ENCODE results near the gene TBC1D2B.

Gene TBC1D2B

DNA sequence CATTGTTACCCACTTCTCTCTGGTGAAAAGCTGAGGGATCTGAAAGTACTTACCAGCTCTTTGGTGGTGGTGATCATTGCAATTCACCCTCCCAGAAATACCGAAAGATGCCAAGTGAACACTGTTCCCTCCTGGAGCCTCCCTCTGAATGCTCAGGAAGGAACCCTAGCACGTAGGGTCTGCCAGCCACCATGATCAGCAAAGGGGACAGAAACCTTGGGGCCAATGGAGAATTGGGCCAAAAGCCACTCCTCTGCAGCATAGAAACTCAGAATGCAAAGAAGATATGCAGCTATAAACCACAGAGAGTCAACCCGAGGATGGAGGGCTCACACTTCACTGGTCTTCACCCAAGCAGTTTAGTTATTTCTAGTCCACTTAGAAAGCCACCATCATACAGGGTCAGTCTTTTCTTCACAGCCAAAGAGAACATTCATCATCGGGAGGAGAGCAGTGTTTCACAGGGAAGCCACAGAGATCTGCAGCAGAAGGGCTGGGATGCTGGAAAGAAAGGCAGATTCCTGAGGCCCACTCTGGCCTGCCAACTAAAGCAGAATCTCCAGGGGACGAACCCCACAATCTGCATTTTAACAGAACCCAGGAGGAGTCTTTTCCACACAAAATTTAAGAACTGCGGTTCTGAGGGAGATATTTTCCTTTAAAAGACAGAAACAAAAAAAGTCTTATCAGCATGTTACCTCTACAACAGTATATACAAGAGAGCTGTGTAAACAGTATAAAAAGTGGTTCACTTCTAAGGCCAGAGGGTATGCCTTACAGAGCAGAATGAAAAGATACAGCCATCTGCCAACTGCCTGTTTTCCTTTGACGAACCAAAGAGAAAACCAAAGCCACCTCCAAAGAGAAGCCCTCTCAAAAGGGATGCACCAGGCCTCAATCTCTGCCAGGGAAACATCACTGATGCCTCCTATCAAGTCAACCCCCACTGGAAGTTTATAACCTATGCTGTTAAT lies 11.3 kb downstream of the TBC1D2B start:
- H3K4me3 ChIP-seq (replicated peaks; ENCODE audit: insufficient read depth, low read length), result no peak overlapping the region

DNA sequence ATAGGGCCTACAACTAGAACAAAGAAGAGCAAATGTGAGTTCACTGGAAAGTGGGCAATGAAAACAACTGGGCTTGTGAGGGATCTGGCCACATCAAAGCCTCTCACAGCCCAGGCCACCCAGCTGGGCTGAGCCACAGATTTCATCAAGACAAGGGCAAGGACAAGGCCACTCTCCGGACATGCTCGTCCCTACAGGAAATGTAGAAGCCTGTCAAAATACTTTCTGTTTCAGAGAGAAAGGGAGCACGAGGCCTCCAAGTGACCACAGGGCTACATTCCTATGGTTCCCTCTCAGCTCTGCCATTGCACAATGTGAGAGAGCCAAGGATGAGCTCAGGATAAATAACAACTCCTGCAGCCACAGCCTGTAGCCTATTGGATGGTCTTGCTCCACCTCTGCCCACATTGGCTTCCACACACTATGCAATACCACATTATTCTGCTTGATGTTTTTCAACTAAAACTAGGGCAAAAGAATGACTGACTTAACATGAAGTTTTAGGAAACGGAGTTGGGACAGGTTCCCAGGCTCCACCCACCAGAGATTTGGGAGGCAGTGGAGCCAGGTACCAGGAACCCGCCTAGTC lies 12.1 kb downstream of the TBC1D2B start:
- peak in 1 of 2 experiments; percentile 78 for DNase-seq (ENCODE audit: low read depth in 1 of 2, low spot score in 1 of 2)
- Histone ChIP-seq H3K27ac (replicated peaks) (peak overlapping the region; percentile 64), H3K4me3 (replicated peaks; ENCODE audit: insufficient read depth, low read length) (no peak overlapping the region), H3K27me3 (ENCODE audit: insufficient read depth, poor library complexity, severe bottlenecking) (no peaks in the 10 kb centered on the region)
- no peak for TF ChIP-seq POLR2AphosphoS5 (IDR thresholded peaks at IDR 0.05; ENCODE audit: low read depth)
- no peak for TF ChIP-seq GABPA (IDR thresholded peaks at IDR 0.05; ENCODE audit: low read depth)
- TF ChIP-seq SPI1 (IDR thresholded peaks at IDR 0.05; ENCODE audit: borderline replicate concordance, low read depth), result no peak
- TF ChIP-seq, protein P1, sequence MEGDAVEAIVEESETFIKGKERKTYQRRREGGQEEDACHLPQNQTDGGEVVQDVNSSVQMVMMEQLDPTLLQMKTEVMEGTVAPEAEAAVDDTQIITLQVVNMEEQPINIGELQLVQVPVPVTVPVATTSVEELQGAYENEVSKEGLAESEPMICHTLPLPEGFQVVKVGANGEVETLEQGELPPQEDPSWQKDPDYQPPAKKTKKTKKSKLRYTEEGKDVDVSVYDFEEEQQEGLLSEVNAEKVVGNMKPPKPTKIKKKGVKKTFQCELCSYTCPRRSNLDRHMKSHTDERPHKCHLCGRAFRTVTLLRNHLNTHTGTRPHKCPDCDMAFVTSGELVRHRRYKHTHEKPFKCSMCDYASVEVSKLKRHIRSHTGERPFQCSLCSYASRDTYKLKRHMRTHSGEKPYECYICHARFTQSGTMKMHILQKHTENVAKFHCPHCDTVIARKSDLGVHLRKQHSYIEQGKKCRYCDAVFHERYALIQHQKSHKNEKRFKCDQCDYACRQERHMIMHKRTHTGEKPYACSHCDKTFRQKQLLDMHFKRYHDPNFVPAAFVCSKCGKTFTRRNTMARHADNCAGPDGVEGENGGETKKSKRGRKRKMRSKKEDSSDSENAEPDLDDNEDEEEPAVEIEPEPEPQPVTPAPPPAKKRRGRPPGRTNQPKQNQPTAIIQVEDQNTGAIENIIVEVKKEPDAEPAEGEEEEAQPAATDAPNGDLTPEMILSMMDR (IDR thresholded peaks at IDR 0.05; ENCODE audit: insufficient read depth, low read length), result no peak
- TF ChIP-seq, protein P2, sequence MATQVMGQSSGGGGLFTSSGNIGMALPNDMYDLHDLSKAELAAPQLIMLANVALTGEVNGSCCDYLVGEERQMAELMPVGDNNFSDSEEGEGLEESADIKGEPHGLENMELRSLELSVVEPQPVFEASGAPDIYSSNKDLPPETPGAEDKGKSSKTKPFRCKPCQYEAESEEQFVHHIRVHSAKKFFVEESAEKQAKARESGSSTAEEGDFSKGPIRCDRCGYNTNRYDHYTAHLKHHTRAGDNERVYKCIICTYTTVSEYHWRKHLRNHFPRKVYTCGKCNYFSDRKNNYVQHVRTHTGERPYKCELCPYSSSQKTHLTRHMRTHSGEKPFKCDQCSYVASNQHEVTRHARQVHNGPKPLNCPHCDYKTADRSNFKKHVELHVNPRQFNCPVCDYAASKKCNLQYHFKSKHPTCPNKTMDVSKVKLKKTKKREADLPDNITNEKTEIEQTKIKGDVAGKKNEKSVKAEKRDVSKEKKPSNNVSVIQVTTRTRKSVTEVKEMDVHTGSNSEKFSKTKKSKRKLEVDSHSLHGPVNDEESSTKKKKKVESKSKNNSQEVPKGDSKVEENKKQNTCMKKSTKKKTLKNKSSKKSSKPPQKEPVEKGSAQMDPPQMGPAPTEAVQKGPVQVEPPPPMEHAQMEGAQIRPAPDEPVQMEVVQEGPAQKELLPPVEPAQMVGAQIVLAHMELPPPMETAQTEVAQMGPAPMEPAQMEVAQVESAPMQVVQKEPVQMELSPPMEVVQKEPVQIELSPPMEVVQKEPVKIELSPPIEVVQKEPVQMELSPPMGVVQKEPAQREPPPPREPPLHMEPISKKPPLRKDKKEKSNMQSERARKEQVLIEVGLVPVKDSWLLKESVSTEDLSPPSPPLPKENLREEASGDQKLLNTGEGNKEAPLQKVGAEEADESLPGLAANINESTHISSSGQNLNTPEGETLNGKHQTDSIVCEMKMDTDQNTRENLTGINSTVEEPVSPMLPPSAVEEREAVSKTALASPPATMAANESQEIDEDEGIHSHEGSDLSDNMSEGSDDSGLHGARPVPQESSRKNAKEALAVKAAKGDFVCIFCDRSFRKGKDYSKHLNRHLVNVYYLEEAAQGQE (IDR thresholded peaks at IDR 0.05; ENCODE audit: insufficient replicate concordance, low read depth), result no peak

More for the DNA sequence above, 11.3 kb downstream of the TBC1D2B start:
- Histone ChIP-seq H3K27me3 (ENCODE audit: insufficient read depth, poor library complexity, severe bottlenecking) (no peaks in the 10 kb centered on the region), H3K27ac (replicated peaks) (peak overlapping the region; percentile 64; the same call in 1 of the 2 replicates)
- TF ChIP-seq SPI1 (IDR thresholded peaks at IDR 0.05; ENCODE audit: borderline replicate concordance, low read depth) (no peak), GABPA (IDR thresholded peaks at IDR 0.05; ENCODE audit: low read depth) (no peak)
- TF ChIP-seq, protein P1 (IDR thresholded peaks at IDR 0.05; ENCODE audit: insufficient read depth, low read length), result no peak
- DNase-seq (ENCODE audit: low read depth in 1 of 2, low spot score in 1 of 2), result no peak

DNA sequence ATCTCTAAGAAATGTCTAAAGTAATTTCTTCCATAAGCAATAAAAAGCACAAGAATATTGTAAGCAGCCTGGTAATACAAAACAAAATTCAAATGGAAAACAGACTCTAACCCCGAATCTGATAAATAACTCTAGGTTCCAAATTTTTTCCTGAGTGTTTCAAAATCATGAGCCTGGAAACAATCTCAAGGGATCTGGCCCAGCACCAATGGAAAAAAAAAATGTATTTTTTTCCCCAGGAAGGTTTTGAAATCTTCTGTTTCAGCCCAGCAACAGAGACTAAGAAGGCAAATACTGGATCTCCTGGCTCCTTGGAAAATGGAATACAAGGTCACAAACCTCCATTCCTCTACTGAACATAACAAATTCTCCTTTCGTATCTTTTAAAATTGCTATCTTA lies 13.0 kb downstream of the TBC1D2B start:
- Histone ChIP-seq H3K27me3 (ENCODE audit: insufficient read depth, poor library complexity, severe bottlenecking) (no peaks in the 10 kb centered on the region), H3K27ac (replicated peaks) (peak overlapping the region; percentile 64), H3K4me3 (replicated peaks; ENCODE audit: insufficient read depth, low read length) (no peak overlapping the region)
- no peak for TF ChIP-seq POLR2AphosphoS5 (IDR thresholded peaks at IDR 0.05; ENCODE audit: low read depth)
- TF ChIP-seq, protein P1 (IDR thresholded peaks at IDR 0.05; ENCODE audit: insufficient read depth, low read length), result no peak
- TF ChIP-seq SPI1 (IDR thresholded peaks at IDR 0.05; ENCODE audit: borderline replicate concordance, low read depth), result no peak
- TF ChIP-seq GABPA (IDR thresholded peaks at IDR 0.05; ENCODE audit: low read depth), result no peak
- TF ChIP-seq, protein P2 (IDR thresholded peaks at IDR 0.05; ENCODE audit: insufficient replicate concordance, low read depth), result no peak
- DNase-seq (ENCODE audit: low read depth in 1 of 2, low spot score in 1 of 2), result no peak

Data from HL-60 (cell line).